Subcutaneous abdominal adipose tissue (tissue), 5 donors: ENCODE measurements around the gene B3GAT2.

Source experiments
- H3K27ac ChIP-seq: one replicate; pipeline ENCODE4 v1.7.0; 2013; ENCODE audit warnings: low read depth, mild to moderate bottlenecking, inconsistent platforms, low read length, moderate library complexity
- H3K27me3 ChIP-seq, 5 donors: one replicate each; pipeline ENCODE4 v1.7.0; 2013; ENCODE audit warnings: low read length in 5 of 5, inconsistent platforms in 1 of 5; ENCODE audit not compliant: control insufficient read depth in 5 of 5, insufficient read depth in 4 of 5
- H3K36me3 ChIP-seq, 5 donors: one replicate each; pipeline ENCODE4 v1.7.0; 2013; ENCODE audit warnings: low read length in 5 of 5; ENCODE audit not compliant: control insufficient read depth in 5 of 5, insufficient read depth in 5 of 5
- H3K4me1 ChIP-seq, 5 donors: one replicate each; pipeline ENCODE4 v1.7.0; 2013; ENCODE audit warnings: low read length in 5 of 5, mild to moderate bottlenecking in 3 of 5, moderate library complexity in 1 of 5; ENCODE audit not compliant: control insufficient read depth in 5 of 5, insufficient read depth in 5 of 5
- H3K4me3 ChIP-seq, 5 donors: one replicate each; pipeline ENCODE4 v1.7.0; 2013; ENCODE audit warnings: low read length in 5 of 5, low read depth in 1 of 5
- H3K9ac ChIP-seq, 5 donors: one replicate each; pipeline ENCODE4 v1.7.0; 2013; ENCODE audit warnings: low read length in 5 of 5, mild to moderate bottlenecking in 4 of 5, moderate library complexity in 3 of 5
- H3K9me3 ChIP-seq, 5 donors: one replicate each; pipeline ENCODE4 v1.7.0; 2013; ENCODE audit warnings: low read length in 5 of 5; ENCODE audit not compliant: control insufficient read depth in 5 of 5
- donor health status: healthy.
- donor health status: healthy.
- donor health status: healthy.
- donor health status: healthy.
- donor health status: healthy.

The B3GAT2 gene

GRCh38 chr6:70903665-70904452, 53.0 kb downstream of the B3GAT2 start:
- H3K36me3 ChIP-seq: no peaks in the 10 kb centered on the region
- H3K4me3 ChIP-seq: no peak overlapping the region
- no peak overlapping the region for H3K27ac ChIP-seq
- H3K27me3 ChIP-seq: no peaks in the 10 kb centered on the region
- no peaks in the 10 kb centered on the region for H3K9me3 ChIP-seq
- H3K4me1 ChIP-seq: peaks cover 0 to 13% (median 6%) of the 10 kb centered on the region in 5 donors
- H3K9ac ChIP-seq: no peak overlapping the region

GRCh38 chr6:70901324-70901723, 55.5 kb downstream of the B3GAT2 start:
- Histone ChIP-seq H3K27me3 (no peaks in the 10 kb centered on the region), H3K9ac (no peak overlapping the region), H3K36me3 (no peaks in the 10 kb centered on the region), H3K27ac (no peak overlapping the region), H3K9me3 (no peaks in the 10 kb centered on the region), H3K4me1 (peaks cover 0 to 11% (median 6%) of the 10 kb centered on the region in 5 donors), H3K4me3 (no peak overlapping the region)

GRCh38 chr6:70900047-70900446, 56.8 kb downstream of the B3GAT2 start:
- H3K27ac ChIP-seq: no peak overlapping the region
- H3K9me3 ChIP-seq: no peaks in the 10 kb centered on the region
- no peaks in the 10 kb centered on the region for H3K27me3 ChIP-seq
- no peak overlapping the region for H3K4me3 ChIP-seq
- H3K4me1 ChIP-seq: peaks cover 0 to 4% (median 0%) of the 10 kb centered on the region in 5 donors
- no peak overlapping the region for H3K9ac ChIP-seq
- no peaks in the 10 kb centered on the region for H3K36me3 ChIP-seq

GRCh38 chr6:70894001-70894400, 62.9 kb downstream of the B3GAT2 start:
- no peaks in the 10 kb centered on the region for H3K4me1 ChIP-seq
- H3K9me3 ChIP-seq: no peaks in the 10 kb centered on the region
- no peaks in the 10 kb centered on the region for H3K36me3 ChIP-seq
- H3K27ac ChIP-seq: no peak overlapping the region
- peaks cover 0 to 4% (median 0%) of the 10 kb centered on the region in 5 donors for H3K27me3 ChIP-seq
- H3K9ac ChIP-seq: no peak overlapping the region
- no peak overlapping the region for H3K4me3 ChIP-seq

GRCh38 chr6:70889270-70889669, 67.6 kb downstream of the B3GAT2 start:
- no peaks in the 10 kb centered on the region for H3K4me1 ChIP-seq
- H3K4me3 ChIP-seq: no peak overlapping the region
- peaks cover 0 to 4% (median 0%) of the 10 kb centered on the region in 5 donors for H3K27me3 ChIP-seq
- H3K9me3 ChIP-seq: no peaks in the 10 kb centered on the region
- no peak overlapping the region for H3K9ac ChIP-seq
- H3K36me3 ChIP-seq: no peaks in the 10 kb centered on the region
- H3K27ac ChIP-seq: no peak overlapping the region

- Histone ChIP-seq H3K27ac (no peak overlapping the region), H3K4me1 (no peaks in the 10 kb centered on the region), H3K9me3 (no peaks in the 10 kb centered on the region), H3K27me3 (no peaks in the 10 kb centered on the region), H3K36me3 (no peaks in the 10 kb centered on the region), H3K9ac (no peak overlapping the region), H3K4me3 (no peak overlapping the region)
Observed at GRCh38 chr6:70886661-70887060, 70.2 kb downstream of the B3GAT2 start.

GRCh38 chr6:70886071-70886470, 70.8 kb downstream of the B3GAT2 start:
- H3K4me1 ChIP-seq: no peaks in the 10 kb centered on the region
- H3K36me3 ChIP-seq: no peaks in the 10 kb centered on the region
- H3K27me3 ChIP-seq: no peaks in the 10 kb centered on the region
- no peak overlapping the region for H3K27ac ChIP-seq
- no peak overlapping the region for H3K4me3 ChIP-seq
- no peaks in the 10 kb centered on the region for H3K9me3 ChIP-seq
- no peak overlapping the region for H3K9ac ChIP-seq

- Histone ChIP-seq H3K4me3 (no peak overlapping the region), H3K9me3 (no peaks in the 10 kb centered on the region), H3K9ac (no peak overlapping the region), H3K4me1 (no peaks in the 10 kb centered on the region), H3K36me3 (no peaks in the 10 kb centered on the region), H3K27me3 (no peaks in the 10 kb centered on the region), H3K27ac (no peak overlapping the region)
Observed at GRCh38 chr6:70884074-70884983, 72.5 kb downstream of the B3GAT2 start.

GRCh38 chr6:70879496-70879895, 77.4 kb downstream of the B3GAT2 start:
- Histone ChIP-seq H3K9me3 (peaks cover 0 to 3% (median 2%) of the 10 kb centered on the region in 5 donors), H3K4me1 (peaks cover 0 to 1% (median 0%) of the 10 kb centered on the region in 5 donors), H3K36me3 (no peaks in the 10 kb centered on the region), H3K27ac (no peak overlapping the region), H3K4me3 (no peak overlapping the region), H3K27me3 (no peaks in the 10 kb centered on the region), H3K9ac (no peak overlapping the region)
